Adrenal gland (tissue), 5 donors: ENCODE results near the gene DENND5A.

Experiments used
- CTCF ChIP-seq, 6 experiments: fragments of 450-650 bp in 4 of 6; fragments of 200-600 bp in 2 of 6; sonication (generic) in 1 of 6; IDR thresholded peaks; 1 replicate in 5 of 6; 2 replicates in 1 of 6; pipeline versions ENCODE4 v1.5.1 to v1.8.0; 2016 to 2021; ENCODE audit warnings: antibody characterized with exemption in 6 of 6, mild to moderate bottlenecking in 2 of 6, moderate library complexity in 1 of 6
- POLR2A ChIP-seq, 2 donors: fragments of 450-650 bp; IDR thresholded peaks; one replicate each; pipeline ENCODE4 v1.6.1; 2017; ENCODE audit warnings: antibody characterized with exemption in 2 of 2, mild to moderate bottlenecking in 2 of 2, moderate library complexity in 1 of 2
- donor health status: DM: no; HTN: no; CAD: no.

GRCh38 chr11:9266132-9266736 is 1.1 kb upstream of the DENND5A start:
- no peak for TF ChIP-seq CTCF (IDR thresholded peaks at IDR 0.05)
- no peak for TF ChIP-seq POLR2A (IDR thresholded peaks at IDR 0.05)
